ENCODE measurements around the gene SH3RF3.
"Not testable (repeated sequence)": the region's sequence is repeated elsewhere in the genome, so short reads cannot be mapped to it uniquely, and the experiment has no call there.

The SH3RF3 gene

DNA sequence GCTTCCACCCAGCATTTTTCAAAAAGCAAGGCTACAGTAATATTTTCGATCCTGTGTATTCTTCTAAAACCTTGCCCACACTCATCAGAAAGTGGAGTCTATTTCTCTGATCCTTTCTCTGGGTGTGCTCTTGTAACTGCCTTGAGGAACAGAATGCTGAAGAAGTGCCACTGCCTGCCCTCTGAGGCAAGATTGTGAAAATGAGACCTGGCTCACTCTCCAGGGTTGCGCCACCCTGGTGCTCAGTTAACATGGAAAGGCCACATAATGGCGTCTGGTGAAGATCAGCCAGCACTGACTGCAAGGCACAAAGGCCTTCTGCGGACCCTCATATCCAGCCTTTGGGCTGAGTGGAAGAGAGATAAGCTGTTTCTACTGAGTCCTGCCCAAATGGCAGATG, 11.2 kb upstream of the SH3RF3 start:
- DNase-seq (ENCODE audit: low read depth in 2 of 2), result no peak

DNA sequence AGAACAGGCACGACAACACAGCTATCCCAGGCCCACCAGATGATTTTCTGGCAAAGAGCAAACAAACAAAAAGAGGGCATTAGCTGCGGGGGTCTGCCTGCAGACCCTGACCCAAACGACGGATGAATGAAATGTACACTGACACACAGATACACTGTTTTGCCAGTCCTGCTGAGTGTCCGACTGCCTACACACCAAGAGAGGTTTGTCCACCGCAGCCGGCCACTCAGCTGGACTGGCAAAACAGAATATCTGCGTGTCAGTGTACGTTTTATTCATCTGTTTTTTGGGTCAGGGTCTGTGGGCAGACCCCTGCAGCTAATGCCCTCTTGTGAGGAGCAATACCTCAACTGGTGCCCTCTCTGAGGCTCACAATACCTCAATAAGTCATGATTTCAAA, 10.7 kb upstream of the SH3RF3 start:
- DNase-seq (ENCODE audit: low read depth in 2 of 2), result no peak

DNA sequence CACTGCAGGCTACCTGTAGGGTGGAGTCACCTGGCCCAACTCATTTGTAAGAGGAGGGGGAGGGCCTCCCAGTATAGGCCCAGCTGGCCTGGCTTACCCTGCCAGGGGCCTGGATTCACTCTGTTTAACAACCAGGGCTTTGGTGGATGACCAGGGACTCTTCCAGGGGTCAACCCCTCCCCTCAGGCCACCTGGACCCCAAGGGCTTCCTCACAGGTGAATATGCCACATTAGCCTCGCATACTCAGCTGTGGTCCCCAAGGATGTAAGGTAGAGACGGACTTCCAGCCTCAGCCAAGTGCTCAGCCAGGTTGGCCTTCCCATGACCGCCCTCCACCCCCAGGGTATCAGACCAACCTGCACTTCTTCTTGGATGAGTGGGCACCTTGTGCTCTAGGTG, 8.8 kb upstream of the SH3RF3 start:
- DNase-seq (ENCODE audit: low read depth in 2 of 2), result no peak

DNA sequence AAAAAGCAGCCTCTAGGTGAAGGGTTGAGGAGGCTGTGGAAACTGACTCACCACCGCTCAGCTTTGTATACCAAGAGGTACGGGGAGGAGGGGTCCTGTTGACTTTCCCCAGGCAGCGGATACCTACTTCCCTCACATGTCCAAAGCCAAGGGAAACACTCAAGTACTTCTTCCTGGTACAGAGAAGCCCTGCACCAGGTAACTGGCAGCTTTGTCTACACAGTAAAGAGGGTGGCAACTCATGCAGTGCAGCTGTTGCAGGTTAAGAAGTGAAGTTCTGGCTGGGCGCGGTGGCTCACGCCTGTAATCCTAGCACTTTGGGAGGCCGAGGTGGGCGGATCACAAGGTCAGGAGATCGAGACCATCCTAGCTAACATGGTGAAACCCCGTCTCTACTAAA, 8.3 kb upstream of the SH3RF3 start:
- not testable (repeated sequence) for DNase-seq (ENCODE audit: low read depth in 2 of 2)

DNA sequence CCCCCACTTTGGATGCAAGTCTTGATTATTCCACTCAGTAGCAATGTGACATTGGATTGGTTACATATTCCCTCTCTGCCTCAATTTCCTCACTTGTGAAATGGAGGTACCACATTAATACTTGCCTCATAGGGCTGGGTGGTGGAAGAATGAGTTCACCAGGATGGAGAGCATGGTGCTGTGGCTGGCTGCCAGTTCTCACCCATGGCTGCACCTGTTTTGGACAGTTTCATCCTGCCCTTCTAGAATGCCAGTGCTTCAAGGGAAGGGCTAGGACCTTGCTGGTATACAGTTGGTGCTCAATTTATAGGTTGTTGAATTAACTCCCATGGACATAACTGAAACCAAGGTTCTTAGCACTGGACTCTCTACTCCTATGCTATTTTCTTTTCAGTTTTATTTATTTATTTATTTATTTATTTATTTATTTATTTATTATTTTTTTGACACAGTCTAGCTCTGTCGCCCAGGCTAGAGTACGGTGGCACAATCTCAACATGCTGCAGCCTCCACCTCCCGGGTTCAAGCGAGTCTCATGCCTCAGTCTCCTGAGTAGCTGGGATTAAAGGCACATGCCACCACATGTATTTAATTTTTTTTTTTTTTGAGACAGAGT, 5.3 kb upstream of the SH3RF3 start:
- no peak for DNase-seq (ENCODE audit: low read depth in 2 of 2)

DNA sequence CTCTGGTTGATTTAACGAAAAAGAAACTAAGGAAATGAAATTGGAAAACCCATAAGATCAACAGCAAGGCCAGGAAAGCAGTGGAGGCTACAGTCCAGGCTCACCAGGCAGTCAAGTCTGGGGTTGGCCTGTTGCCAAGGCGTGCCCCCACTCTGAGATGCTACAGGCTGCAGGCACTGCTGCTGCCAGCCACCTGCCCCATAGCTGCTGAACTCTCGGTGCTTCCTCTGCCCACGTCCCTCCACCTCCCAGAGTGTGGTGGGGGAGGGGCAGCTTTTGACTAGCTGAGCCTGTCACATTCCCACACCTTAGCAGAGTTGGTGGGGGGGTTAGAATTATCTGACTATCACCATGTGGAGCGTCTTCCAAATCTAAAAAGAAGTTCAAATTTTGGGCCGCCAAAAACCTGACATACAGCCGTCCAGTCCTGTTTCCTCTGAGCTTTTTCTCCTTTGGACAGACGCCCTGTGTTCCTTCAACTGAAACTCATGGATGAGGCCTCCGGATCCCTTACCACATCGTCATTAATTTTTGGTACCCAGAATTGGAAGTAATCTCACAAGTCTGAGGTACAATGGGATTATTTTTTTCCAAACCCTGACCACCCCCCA, 3.9 kb upstream of the SH3RF3 start:
- no peak for DNase-seq (ENCODE audit: low read depth in 2 of 2)

DNA sequence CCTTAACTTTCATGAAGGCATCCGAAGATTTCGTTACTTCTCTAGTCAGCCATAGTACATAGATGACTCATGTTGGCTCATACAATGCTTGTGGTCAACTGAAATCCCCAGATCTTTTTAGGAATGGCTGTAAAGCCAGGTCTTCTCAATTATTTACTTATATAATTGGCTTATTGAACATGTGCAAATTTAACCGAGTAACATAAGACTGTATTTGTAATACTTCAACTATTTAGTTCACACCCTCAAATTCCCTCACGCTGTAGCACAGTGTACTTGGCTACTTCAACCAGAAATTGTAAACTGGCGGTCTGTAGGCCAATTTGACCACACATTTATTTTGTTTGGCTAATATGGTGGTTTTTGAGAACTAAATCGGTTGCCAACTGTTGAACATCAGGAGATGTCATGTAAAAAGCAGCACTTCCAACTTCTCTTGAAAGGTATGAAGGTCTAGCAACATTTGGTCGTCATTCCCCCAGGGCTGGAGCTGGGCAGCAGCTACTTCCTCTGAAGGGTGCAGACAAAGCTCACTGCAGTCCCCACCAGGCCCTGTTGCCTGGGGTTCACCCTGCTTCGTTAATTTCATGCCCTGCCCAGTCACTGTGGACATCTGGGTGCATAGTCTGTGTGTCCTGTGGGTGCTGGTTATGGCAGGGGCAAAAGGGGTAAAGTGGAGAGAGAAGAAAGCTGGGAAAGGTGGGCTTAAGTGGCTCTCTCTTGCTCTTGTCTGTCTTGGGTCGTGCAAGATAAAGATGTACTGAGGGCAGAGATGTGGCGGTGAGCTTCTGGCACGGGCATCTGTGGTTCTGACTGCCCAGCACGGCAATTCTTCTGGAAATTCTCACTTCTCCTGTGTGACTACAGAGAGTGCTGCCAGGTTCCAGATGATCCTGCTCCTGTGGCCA, 3.2 kb upstream of the SH3RF3 start:
- no peak for DNase-seq (ENCODE audit: low read depth in 2 of 2)

DNA sequence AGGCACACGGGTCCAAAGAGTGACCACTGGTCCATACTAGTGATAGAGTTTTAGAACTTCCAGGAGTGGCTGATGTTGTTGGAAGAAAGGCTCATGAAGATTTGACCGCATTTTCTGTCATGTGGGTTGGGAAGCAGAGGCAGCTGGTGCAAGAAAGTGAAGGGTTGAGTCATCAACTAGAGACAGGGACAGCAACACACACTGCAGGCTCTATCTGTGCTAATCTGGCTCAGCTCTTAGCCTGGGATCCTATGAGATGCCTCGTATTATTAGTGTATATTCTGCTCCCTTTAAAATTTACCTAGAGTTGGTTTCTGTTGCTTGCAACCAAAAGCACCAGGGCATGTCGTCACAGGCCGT, 2.5 kb upstream of the SH3RF3 start:
- DNase-seq (ENCODE audit: low read depth in 2 of 2), result no peak

DNA sequence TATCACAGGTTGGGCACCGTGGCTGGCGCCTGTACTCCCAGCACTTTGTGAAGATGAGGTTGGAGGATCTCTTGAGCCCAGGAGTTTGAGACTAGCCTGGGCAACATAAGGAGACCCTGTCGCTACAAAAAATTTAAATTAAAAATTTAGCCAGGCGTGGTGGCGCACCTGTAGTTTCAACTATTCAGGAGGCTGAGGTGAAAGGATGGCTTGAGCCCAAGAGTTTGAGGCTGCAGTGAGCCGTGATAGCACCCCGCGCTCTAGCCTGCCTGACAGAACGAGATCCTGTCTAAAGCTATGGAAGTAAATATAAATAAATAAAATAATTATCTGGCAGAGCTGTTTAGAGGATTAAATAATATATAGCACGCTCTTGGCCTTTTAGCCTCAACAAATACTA, 1.4 kb upstream of the SH3RF3 start:
- no peak for DNase-seq (ENCODE audit: low read depth in 2 of 2)

DNA sequence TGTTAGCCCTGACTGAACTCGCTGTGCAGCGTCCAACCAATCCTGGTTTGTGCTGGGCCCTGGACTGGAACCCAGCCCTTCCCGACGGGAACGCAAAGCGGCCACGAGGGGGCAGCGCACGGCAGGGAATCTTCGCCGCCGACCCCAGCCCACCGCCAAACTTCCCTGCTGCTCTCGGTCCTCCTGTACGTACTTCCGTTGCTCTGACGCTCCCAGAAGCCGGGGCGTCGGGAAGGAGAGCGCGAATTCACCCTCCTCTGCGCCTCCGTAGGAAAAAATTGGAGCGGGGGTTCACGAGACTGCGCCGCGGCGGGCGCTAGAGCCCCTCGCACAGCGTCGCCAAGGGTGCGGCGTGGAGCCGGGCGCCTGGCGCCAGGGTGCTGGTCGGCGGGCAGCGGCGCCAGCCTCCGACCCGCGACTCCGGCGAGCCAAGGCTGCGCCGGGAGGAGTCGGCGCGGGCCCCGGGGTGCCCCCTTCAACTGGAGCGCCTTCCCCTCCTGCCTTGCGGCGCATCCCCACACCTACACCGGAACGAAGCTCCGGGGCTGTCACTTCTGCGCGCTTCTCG, 873 bp upstream of the SH3RF3 start:
- peak in 1 of 2 donors; percentile 35 for DNase-seq (ENCODE audit: low read depth in 2 of 2)

DNA sequence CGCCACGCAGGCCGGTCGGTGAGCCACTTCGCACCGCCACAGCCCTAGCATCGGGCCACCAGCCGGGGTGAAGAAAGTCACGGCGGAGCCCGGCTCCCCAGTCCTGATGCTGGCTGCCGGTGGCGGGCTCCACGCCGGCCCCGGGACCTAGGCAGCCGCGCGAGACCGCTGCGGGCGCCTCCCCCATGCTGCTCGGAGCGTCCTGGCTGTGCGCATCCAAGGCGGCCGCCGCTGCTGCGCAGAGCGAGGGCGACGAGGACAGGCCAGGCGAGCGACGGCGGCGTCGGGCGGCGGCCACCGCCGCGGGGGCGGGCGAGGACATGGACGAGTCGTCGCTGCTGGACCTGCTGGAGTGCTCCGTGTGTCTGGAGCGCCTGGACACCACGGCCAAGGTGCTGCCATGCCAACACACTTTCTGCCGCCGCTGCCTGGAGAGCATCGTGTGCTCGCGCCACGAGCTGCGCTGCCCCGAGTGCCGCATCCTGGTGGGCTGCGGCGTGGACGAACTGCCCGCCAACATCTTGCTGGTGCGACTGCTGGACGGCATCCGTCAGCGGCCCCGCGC, 433 bp downstream of the SH3RF3 start:
- DNase-seq (ENCODE audit: low read depth in 2 of 2), result no peak

DNA sequence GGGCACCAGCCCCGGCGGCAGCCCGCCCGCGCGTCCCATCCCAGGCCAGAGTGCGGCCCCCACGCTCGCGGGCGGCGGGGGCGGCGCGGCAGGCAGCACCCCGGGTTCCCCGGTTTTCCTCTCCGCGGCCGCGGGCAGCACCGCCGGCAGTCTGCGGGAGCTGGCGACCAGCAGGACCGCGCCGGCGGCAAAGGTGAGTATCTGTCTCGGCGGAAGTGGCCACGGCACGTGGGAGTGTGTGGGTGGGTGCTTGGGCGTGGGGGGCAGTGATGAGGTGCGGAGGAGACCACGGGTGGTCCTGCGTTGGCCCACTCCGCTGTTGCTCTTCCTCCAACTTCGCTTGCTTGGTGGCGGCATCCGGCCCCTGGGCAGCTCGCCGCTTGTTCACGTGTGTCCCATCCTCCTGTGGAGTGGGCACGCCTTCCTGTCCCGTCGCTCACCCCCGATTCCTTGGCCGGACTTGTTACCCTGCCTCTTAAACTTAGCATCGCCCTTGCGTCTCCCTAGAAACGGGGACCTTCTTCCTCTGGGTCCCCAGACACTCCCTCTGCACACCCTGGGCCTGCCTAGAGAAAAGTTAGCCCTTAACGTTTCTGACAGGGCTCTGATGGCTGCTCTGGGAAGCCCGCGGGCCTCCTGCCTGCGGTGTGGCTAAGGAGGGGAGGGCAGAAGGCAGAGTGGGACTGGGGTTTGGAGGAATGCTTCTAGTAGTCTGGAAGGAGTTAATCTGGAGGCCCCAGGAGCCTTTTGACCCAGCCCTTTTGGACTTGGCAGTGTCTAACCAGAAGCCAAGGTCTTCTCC, 1.1 kb downstream of the SH3RF3 start:
- DNase-seq (ENCODE audit: low read depth in 2 of 2), result no peak

DNA sequence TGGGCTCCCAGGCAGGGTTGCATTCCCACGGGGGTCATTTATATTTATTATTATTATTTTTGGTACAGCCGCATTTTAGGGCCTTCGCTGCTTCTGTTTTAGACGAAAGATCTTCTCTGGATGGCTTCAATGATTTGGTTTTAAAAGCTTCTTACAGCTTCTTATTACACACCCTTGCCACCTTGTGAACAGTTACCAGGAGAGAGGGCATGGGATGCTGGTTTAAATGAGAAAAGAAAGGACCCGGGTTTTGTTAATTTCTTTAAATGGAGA, 1.7 kb downstream of the SH3RF3 start:
- DNase-seq (ENCODE audit: low read depth in 2 of 2), result no peak

DNA sequence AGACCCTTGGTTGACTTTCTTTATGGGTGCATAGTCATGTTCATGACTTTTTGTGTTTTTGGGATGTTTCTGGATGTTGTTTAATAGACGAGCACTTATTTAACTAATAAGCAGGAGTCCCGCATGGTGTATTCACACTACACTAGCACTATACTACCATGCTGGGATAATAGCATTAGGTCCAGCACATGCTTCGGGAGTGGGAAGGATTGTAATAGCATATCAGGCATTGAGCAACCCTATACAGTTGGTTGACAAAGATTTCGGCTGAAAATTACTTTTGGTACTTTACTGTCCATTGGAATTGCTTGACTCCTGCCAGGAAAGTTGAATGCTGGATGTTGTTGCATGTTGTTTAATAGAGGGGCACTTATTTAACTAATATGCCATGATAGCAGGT, 2.8 kb downstream of the SH3RF3 start:
- no peak for DNase-seq (ENCODE audit: low read depth in 2 of 2)

DNA sequence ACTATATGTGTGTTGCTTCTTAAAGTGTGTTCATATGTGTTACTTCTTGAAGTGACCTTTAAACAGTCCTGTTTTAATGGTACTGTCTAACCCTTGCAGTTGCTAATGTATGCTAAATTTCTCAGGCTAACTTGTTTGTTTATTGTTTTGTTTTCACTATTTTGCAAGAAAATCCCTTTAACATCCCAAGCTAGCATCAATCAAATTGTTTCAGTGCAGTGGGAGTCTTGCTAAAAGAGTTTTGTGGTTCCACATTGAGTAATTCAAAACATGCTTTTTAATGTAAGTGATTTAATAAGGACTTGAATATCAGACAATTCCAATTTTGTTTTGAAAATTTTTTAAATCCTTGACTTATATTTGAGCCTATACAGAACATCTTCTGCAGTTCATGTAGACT, 3.6 kb downstream of the SH3RF3 start:
- DNase-seq (ENCODE audit: low read depth in 2 of 2), result no peak

DNA sequence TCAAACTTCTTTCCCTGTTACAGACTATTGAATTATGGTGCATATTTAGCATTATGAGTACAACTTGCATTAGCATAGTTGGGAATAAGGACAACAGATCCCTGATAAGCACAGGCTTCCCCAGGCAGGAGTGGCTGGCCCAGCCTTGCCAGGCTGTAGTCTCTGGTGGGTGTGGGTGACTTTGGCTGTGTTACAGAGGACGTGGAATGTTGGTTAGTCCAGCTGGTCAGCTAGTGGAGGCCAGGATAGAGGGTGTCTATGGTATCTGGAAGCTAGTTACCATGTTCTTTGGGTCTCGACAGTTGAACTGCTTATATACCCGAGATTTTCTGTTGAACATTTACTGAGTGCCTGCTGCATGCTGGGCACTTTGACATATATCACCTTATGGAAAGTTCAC, 4.7 kb downstream of the SH3RF3 start:
- DNase-seq (ENCODE audit: low read depth in 2 of 2), result no peak

DNA sequence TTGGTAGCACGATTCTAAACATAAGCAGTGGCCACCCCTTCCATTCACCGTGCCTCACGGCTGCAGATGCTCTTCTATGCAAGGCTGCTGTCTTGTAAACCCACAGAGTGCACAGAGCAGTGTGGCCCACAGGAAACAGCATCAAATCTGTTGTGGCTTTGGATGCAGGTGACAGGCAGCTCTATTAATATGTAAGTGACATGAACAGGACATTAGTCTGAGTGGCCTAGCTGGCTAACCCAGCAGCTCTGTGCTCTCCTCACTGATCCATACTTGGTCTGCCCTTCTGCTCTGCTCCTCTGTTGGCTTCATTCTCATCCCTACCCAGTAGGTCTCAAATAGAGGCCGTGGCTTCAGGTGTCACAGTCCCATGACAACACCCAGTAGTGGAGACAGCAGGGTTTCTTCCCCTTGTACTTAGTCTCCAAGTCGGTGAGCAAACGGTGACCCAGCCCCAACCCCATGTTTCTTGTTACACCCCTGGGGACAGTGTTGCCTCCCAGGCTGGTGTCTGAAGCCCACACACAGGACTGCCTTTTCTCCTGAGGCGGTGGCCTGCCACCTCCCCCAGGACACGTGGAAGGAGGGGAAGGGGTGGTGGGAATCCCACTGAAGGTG, 5.8 kb downstream of the SH3RF3 start:
- DNase-seq (ENCODE audit: low read depth in 2 of 2), result no peak

DNA sequence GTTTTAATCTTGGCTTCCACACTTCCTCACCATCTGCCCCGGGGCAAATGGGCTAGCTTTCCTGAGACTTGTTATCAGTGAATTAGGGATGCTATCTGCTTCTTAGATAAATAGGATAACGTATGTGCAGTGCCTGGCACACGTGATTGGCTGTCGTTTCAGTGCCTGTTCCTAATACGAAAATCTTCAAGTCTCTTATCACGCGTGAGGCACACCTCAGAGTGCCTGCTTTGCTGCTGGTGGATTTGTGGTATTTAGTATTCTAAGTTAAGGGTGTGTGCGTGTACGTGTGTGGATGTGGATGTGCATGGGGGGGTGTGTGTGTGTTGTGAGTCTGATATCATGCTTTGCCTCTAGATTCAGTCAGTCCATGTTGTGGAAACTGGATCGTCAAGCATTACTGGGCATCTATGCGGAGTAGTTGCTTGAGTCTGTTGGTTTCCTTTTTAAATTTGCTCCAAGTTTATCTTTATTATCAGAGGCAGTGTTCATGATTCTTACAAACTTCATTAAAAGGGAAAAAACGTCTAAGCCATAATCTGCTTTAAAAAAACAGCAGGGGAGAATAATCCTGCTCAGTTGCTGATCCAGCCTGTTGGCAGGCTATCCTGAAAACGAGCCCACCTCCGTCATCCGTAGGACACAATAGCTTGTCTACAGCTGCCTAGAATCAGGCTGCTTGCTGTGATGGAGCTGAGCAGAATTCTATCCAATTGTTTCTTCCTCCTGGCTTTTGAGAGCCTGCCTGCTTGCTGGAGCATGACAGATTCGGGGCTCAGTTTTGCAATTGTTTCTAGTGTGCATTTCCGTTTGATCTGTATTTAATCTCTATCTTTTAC, 6.6 kb downstream of the SH3RF3 start:
- DNase-seq (ENCODE audit: low read depth in 2 of 2), result no peak

DNA sequence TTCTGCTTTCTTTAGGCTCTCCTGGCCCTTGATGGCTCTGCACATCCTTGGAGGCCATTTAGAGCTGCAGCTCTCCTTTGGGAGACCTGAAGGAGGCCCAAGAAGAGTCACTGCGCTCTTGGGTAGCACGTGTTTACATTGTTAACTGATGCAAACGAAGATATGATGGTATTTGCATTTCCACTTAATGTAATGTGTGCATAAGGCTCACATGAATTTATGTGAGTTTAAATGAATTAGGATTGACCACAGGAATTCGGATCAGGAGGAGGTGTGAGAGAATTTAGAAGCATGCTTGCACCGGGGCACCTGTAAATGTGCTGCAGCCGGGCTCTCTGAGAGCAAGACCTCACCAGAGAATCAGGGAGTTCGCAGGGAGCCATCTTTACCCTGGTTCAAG, 7.5 kb downstream of the SH3RF3 start:
- DNase-seq (ENCODE audit: low read depth in 2 of 2), result no peak

DNA sequence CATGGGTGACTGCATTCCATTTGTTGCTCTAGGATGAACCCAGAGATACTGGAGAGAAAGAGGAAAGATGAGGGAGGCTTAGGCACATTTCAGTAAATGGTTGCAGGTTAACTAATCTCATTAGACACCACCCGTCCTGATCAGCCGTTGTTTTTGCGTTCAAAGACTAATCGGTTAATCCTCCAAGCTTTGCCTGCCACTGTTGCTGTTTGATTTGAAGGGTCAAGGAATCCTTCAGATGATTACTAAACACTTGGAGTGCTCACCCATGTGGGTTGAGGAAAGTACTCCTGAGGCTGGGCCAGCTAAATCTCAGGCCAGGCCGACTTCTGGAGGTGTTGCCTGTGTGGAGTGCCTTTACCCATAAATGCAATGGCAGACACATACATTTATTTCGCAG, 8.6 kb downstream of the SH3RF3 start:
- DNase-seq (ENCODE audit: low read depth in 2 of 2), result no peak

DNA sequence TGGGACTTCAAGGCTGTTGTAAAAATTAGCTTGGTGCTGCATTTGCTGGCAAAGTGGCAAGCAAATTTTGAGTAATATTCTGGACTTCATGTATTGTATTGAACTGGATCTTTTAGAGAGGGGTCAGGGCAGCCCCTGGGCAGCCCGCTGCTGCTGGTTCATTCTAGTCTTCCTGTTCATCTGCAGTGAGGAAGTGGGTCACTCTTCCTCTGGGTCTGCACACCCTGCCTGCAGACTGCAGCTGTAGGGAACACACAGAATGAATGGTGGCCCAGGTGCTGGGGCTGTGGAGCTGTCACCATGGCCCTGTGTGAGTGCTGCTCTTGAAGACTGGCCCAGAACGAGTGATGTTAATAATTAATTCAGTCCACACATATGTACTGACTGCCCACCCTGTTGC, 9.4 kb downstream of the SH3RF3 start:
- no peak for DNase-seq (ENCODE audit: low read depth in 2 of 2)

Data from stimulated activated CD8-positive, alpha-beta memory T cell treated with anti-CD3 and anti-CD28 coated beads, Interleukin-2, amount 100 ng/mL, for 1 hour (primary cell).